Natural killer cell (primary cell): Measurements from ENCODE around the gene MAX. TPM values are rescaled to one million over a fixed set of nuclear protein-coding genes. Genes with fewer than 3 reads are reported as not detected.

Experiments used
- ATAC-seq, 3 donors: fragments of 150-1000 bp in 2 of 3; fragments of 200-7000 bp in 1 of 3; cut with Tn5 transposase; 1 replicate in 1 of 3; 2 replicates in 2 of 3; pipeline ENCODE4 v1.10.0; 2021; ENCODE audit warnings: mild to moderate bottlenecking in 2 of 3, moderate library complexity in 2 of 3
- DNase-seq, 2 donors: peaks; one replicate each; pipeline versions ENCODE4 v3.0.0 to v3.0.0-alpha.2; 2013 to 2021; ENCODE audit warnings: mixed read lengths in 1 of 2
- H3K27ac ChIP-seq: one replicate; pipeline ENCODE4 v1.5.1; 2013; ENCODE audit warnings: mild to moderate bottlenecking, low read length
- H3K27me3 ChIP-seq: one replicate; pipeline ENCODE4 v1.6.1; 2013; ENCODE audit warnings: low read length; ENCODE audit not compliant: control insufficient read depth, insufficient read depth
- H3K36me3 ChIP-seq: one replicate; pipeline ENCODE4 v1.6.1; 2013; ENCODE audit warnings: low read length; ENCODE audit not compliant: control insufficient read depth, insufficient read depth
- H3K4me1 ChIP-seq: one replicate; pipeline ENCODE4 v1.6.1; 2013; ENCODE audit warnings: low read length; ENCODE audit not compliant: control insufficient read depth, insufficient read depth
- H3K4me3 ChIP-seq: one replicate; pipeline ENCODE4 v1.5.1; 2013; ENCODE audit warnings: low read length
- H3K9me3 ChIP-seq: one replicate; pipeline ENCODE4 v1.6.1; 2013; ENCODE audit warnings: low read length; ENCODE audit not compliant: control insufficient read depth, insufficient read depth
- H3K27ac Mint-ChIP-seq, 2 donors: one replicate each; pipeline ENCODE4 v1.8.0; 2022; ENCODE audit warnings: mild to moderate bottlenecking in 2 of 2, mixed read lengths in 2 of 2, moderate library complexity in 1 of 2
- H3K27me3 Mint-ChIP-seq, 2 donors: one replicate each; pipeline ENCODE4 v1.8.0; 2022; ENCODE audit warnings: low read depth in 2 of 2, mixed read lengths in 2 of 2
- H3K36me3 Mint-ChIP-seq: one replicate; pipeline ENCODE4 v1.8.0; 2022; ENCODE audit warnings: mixed read lengths
- H3K4me1 Mint-ChIP-seq, 2 donors: one replicate each; pipeline ENCODE4 v1.8.0; 2022; ENCODE audit warnings: mixed read lengths in 2 of 2
- H3K4me3 Mint-ChIP-seq: one replicate; pipeline ENCODE4 v1.8.0; 2022; ENCODE audit warnings: mild to moderate bottlenecking, moderate library complexity, mixed read lengths
- H3K9me3 Mint-ChIP-seq, 2 donors: one replicate each; pipeline ENCODE4 v1.8.0; 2022; ENCODE audit warnings: mixed read lengths in 2 of 2
- CTCF ChIP-seq: fragments of 200-600 bp; IDR thresholded peaks from one replicate; pipeline ENCODE4 v1.8.0; 2022; ENCODE audit warnings: antibody characterized with exemption
- WGBS: methylation state at CpG from one replicate; pipeline ENCODE4 v1.1.7; 2013; ENCODE audit warnings: missing lambda C conversion rate; ENCODE audit not compliant: insufficient coverage; 5-methylcytosine and 5-hydroxymethylcytosine counted together
- intact Hi-C: fragments of 100-400 bp; cut with micrococcal nuclease; formaldehyde crosslinking; loops from one replicate; pipeline ENCODE4 v1.14.2; 2022
- total RNA-seq, 4 donors: library from RNA; stranded (reverse); fragments of 120-200 nt in 1 of 4; gene quantifications; one replicate each; pipeline versions ENCODE4 v1.2.3 to v1.2.4, GENCODE V29; 2013 to 2022

Gene MAX
- total RNA-seq, 3 donors from 2014 or later (not counting 1 experiment from before 2014, with no cell fraction given) = 162 to 208 (median 191) TPM

GRCh38 chr14:65065719-65066118 is 36.6 kb downstream of the MAX start:
- peaks cover 55% of the 10 kb centered on the region for H3K36me3 ChIP-seq
- DNase-seq (no peak), ATAC-seq (no peak)
- H3K4me3 Mint-ChIP-seq = no peak overlapping the region
- H3K27me3 ChIP-seq = no peaks in the 10 kb centered on the region
- H3K4me3 ChIP-seq = no peak overlapping the region
- no peak overlapping the region for H3K27ac Mint-ChIP-seq
- WGBS = 95% methylated on average over 7 of the region's 7 CpGs
- intact Hi-C loops = no loop called here
- no peaks in the 10 kb centered on the region for H3K27me3 Mint-ChIP-seq
- H3K4me1 Mint-ChIP-seq = peaks cover 4 to 14% of the 10 kb centered on the region in 2 donors
- H3K9me3 ChIP-seq = no peaks in the 10 kb centered on the region
- no peak for TF ChIP-seq CTCF
- H3K4me1 ChIP-seq = no peaks in the 10 kb centered on the region
- no peaks in the 10 kb centered on the region for H3K9me3 Mint-ChIP-seq
- no peak overlapping the region for H3K27ac ChIP-seq
- peaks cover 5% of the 10 kb centered on the region for H3K36me3 Mint-ChIP-seq

DNA sequence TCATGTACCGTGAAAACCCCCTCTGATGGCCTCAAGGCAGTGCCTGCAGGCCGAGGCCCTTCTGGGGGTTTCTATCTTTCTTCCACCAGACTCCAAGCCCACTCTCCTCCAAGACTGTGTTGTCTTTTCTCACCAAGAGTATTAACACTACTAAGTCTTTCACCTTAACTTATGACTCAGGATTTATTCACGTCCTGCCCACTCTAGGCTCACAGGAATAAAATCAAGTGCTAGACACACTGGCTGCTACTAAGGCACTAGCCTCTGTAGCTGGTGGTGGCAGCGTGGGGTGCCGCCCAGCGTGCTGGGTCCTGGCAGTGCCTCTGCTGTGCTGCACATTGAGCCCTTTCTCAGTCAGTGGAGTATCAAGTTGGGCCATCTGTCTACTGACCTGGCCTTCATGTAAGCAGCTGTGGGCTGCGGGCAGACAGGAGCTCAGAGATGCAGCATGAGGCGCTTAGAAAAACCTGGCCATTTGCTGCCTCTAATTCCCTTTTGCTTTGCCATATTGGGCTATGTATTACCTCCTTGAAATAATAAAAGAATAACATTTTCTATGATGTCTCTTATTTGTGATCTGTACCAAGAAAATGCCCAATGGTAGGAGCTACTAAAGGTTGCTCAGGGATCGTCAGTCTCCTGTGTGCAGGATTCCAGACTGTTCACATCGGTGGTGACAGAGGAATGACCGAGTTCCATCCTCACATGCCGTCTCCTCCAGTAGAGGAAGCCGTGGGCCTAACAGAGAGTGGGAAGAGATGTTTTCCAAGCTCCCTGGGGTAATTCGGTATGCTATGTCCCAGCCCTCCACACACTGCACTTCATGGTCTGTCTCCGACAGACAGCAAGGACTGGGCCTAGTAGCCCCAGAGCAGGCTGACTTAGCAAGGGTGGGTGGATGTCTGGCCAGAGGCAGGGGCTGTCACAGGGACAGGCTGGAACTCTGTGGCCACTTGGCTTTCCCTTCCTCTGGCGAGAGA is 39.9 kb downstream of the MAX start:
- Histone ChIP-seq H3K27me3 (no peaks in the 10 kb centered on the region), H3K36me3 (peaks cover 44% of the 10 kb centered on the region), H3K4me1 (no peaks in the 10 kb centered on the region), H3K4me3 (no peak overlapping the region), H3K27ac (no peak overlapping the region), H3K9me3 (no peaks in the 10 kb centered on the region)
- Mint-ChIP-seq H3K9me3 (no peaks in the 10 kb centered on the region), H3K27me3 (no peaks in the 10 kb centered on the region), H3K4me3 (no peak overlapping the region), H3K27ac (no peak overlapping the region), H3K36me3 (peaks cover 5% of the 10 kb centered on the region), H3K4me1 (peaks cover 4 to 10% of the 10 kb centered on the region in 2 donors)
- DNase-seq = no peak
- TF ChIP-seq CTCF = no peak
- 95% methylated on average over 15 of the region's 16 CpGs for WGBS
- intact Hi-C loops = no loop called here
- ATAC-seq = no peak

DNA sequence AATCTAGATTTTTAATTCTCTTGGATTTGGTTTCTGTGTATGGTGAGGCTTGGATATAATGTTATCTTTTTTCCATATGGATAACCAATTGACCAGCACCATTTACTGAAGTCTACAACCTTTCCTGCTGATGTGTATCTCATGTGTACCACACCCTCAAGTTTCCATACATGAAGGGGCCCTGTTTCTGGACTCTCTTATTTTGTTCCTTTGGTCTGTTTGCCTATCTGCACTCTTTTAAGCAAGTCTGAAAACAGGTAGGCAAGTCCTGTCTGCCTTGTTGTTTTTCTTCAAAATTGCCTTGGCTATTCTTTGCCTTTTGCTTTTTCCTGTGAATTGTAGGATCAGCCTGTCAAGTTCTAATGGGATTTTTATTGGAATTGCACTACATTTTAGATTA is 44.6 kb downstream of the MAX start:
- Histone ChIP-seq H3K36me3 (peaks cover 17% of the 10 kb centered on the region), H3K4me1 (peaks cover 13% of the 10 kb centered on the region), H3K27me3 (no peaks in the 10 kb centered on the region), H3K9me3 (no peaks in the 10 kb centered on the region), H3K4me3 (no peak overlapping the region), H3K27ac (no peak overlapping the region)
- ATAC-seq (no peak), DNase-seq (no peak)
- H3K4me3 Mint-ChIP-seq = no peak overlapping the region
- TF ChIP-seq CTCF = no peak
- no peaks in the 10 kb centered on the region for H3K27me3 Mint-ChIP-seq
- H3K27ac Mint-ChIP-seq = no peak overlapping the region
- intact Hi-C loops = no loop called here
- peaks cover 15 to 25% of the 10 kb centered on the region in 2 donors for H3K4me1 Mint-ChIP-seq
- H3K36me3 Mint-ChIP-seq = peaks cover 5% of the 10 kb centered on the region
- H3K9me3 Mint-ChIP-seq = no peaks in the 10 kb centered on the region
